ENCODE measurements around the gene MAST4. TPM values are rescaled to one million over a fixed set of nuclear protein-coding genes. Genes with fewer than 3 reads are reported as not detected.

The MAST4 gene
- polyA plus RNA-seq, 1 experiment: 4.0 TPM

DNA sequence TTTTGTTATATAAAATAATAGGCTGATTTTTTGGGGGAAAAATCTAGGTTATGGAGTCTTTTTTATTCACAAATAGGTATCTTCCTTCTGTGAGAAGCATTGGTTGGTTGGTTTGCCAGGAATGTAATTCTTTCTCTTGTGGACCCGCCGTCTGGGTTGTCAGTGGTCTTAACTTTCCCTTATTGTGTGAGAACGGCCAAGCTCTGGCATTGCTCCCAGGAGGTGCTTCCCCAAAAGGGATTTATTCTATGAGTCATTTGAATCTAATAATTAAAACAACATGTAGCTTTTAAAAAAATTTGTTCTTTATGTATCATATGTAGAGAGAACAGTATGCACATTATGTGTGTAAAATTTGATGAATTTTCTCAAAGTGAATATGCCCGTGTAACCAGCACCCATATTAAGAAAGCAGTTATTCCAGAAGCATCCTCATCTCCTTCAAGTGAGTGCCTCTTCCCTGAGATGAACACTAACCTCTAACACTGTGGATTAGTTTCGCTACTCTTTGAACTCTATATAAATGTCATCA is 114.4 kb downstream of the MAST4 start:
- TF ChIP-seq, protein P1, sequence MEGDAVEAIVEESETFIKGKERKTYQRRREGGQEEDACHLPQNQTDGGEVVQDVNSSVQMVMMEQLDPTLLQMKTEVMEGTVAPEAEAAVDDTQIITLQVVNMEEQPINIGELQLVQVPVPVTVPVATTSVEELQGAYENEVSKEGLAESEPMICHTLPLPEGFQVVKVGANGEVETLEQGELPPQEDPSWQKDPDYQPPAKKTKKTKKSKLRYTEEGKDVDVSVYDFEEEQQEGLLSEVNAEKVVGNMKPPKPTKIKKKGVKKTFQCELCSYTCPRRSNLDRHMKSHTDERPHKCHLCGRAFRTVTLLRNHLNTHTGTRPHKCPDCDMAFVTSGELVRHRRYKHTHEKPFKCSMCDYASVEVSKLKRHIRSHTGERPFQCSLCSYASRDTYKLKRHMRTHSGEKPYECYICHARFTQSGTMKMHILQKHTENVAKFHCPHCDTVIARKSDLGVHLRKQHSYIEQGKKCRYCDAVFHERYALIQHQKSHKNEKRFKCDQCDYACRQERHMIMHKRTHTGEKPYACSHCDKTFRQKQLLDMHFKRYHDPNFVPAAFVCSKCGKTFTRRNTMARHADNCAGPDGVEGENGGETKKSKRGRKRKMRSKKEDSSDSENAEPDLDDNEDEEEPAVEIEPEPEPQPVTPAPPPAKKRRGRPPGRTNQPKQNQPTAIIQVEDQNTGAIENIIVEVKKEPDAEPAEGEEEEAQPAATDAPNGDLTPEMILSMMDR (IDR thresholded peaks at IDR 0.05; ENCODE audit: insufficient read depth, low read depth, low read length): no peak
- H3K36me3 ChIP-seq (ENCODE audit: control insufficient read depth, insufficient read depth, low read length): no peaks in the 10 kb centered on the region
- no peak for DNase-seq (ENCODE audit: low read depth)
- POLR2A ChIA-PET: no interaction called here
- CTCF ChIA-PET: no interaction called here
- no peak overlapping the region for H3K4me3 ChIP-seq (ENCODE audit: low read depth, low read length)
- no peaks in the 10 kb centered on the region for H3K27me3 ChIP-seq (ENCODE audit: control insufficient read depth, insufficient read depth, low read length)

DNA sequence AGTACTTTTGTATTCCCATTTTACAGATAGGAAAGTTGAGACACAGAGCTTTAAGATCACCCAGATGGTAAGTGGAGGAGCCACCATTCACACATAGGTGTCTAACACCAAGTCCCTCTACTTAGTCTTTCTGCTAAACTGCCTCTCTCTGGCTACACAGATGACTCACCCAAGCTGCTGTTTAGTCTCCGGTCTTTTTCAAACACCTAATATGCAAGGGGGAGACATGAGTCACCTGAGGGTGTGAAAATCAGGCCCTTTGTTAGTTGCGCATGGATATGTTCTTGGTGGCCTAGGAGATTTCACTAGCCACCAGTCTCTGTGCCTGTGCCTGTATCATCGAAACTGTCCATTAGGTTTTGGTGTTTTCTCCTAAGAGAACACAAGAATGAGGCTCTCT is 117.8 kb downstream of the MAST4 start:
- ChIA-PET CTCF (interaction anchor here (0.9 kb wide), 1 partner anchor 10 kb away, joined by 4 read pairs; no protein-coding TSS in a partner anchor), POLR2A (no interaction called here)
- Histone ChIP-seq H3K4me3 (ENCODE audit: low read depth, low read length) (no peak overlapping the region), H3K36me3 (ENCODE audit: control insufficient read depth, insufficient read depth, low read length) (no peaks in the 10 kb centered on the region), H3K27me3 (ENCODE audit: control insufficient read depth, insufficient read depth, low read length) (no peaks in the 10 kb centered on the region)
- TF ChIP-seq, protein P1 (IDR thresholded peaks at IDR 0.05; ENCODE audit: insufficient read depth, low read depth, low read length): no peak
- DNase-seq (ENCODE audit: low read depth): no peak

DNA sequence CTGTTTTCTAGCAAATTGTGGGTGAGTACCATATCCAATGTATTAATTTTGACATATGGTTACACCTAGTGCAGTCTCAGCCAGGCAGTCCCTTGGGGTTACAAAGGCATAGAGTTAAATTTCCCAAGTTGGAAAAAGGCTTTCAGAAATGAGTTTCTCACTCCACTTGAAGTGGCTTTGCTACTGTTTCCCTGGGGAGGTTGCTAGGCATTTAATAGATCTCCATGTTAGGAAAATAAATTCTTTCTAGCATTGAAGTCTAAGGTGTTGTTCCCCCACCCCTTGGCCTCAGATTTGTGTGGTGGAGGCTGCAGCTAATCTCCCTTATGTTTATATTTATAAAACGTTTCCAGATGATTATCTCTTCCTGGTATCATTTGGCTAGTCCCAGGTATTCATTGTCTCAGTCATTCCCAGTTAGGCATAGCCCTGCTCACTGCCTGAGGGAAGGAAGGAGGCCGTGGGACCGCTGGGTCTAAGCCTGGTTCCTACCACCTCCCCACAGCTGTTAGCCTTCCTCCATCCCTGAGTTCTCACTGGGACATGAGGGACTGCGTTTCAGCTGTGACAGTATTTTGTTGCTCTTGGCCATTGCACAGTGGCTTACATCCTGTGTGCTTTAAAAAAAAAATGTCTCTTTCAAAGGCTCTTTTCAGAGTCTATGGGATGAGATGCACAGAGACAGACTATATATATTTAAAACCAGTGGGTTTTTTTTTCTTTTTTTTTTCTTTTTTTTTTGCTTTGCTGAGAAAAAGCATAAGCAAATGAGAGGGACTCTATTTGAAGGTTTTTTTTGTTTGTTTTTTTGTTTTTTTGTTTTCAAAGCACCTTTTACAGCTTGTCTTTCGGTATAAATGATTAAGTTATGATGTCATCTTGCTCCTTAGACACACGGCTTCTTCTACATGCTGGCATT is 121.5 kb downstream of the MAST4 start:
- Histone ChIP-seq H3K36me3 (ENCODE audit: control insufficient read depth, insufficient read depth, low read length) (no peaks in the 10 kb centered on the region), H3K4me3 (ENCODE audit: low read depth, low read length) (no peak overlapping the region), H3K27me3 (ENCODE audit: control insufficient read depth, insufficient read depth, low read length) (no peaks in the 10 kb centered on the region)
- ChIA-PET POLR2A (no interaction called here), CTCF (no interaction called here)
- DNase-seq (ENCODE audit: low read depth): no peak
- TF ChIP-seq, protein P1 (IDR thresholded peaks at IDR 0.05; ENCODE audit: insufficient read depth, low read depth, low read length): no peak

DNA sequence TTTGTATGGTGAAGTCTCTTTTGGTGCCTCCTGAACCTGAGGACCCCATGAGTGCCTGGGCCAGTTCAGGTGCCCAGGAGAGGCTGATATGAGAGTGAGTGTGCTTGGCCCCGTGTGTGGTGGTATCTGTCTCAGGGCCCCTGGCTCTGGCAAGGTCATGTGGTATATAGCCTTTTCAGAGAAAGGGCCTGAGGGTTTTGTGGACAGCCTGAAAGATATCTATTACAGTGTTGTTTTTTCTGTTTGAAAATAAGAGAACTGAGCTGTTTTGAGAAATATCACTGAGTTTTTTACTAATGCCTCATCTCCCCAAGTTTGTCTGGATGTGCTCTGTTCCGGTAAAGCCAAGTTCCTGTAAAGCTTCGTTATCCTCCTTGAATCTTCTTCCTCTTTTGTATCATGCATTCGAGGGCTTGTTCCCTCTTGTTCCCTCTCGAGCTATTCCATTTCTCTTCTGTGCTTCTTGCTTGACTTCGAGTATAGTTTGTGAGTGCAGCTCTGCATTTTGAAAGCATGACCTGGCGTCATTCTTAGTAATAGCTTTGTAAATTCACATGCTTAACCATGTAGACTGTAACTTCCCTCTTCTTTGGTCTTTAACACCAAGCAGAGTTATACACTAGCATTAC is 122.3 kb downstream of the MAST4 start:
- Histone ChIP-seq H3K36me3 (ENCODE audit: control insufficient read depth, insufficient read depth, low read length) (no peaks in the 10 kb centered on the region), H3K27me3 (ENCODE audit: control insufficient read depth, insufficient read depth, low read length) (no peaks in the 10 kb centered on the region), H3K4me3 (ENCODE audit: low read depth, low read length) (no peak overlapping the region)
- TF ChIP-seq, protein P1 (IDR thresholded peaks at IDR 0.05; ENCODE audit: insufficient read depth, low read depth, low read length): no peak
- DNase-seq (ENCODE audit: low read depth): no peak
- CTCF ChIA-PET: no interaction called here
- POLR2A ChIA-PET: no interaction called here

DNA sequence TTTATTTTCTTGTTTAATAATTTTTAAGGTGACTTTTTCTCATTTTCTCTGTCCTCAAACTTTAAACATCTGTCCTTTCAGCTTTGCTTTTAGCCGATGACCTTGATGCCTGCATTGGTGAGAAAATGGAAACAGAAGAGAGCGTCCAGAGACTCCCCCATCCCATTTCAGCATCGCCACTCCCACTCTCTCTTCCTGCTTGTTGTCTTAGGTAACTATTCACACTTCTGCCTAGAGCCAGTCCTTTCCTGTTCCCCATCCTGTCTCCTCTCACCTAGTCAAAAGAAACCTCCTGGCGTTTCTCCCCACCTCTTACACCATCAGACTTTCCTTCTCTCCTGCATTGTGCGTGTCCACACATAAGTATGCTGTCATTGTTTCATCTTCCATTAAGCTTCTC is 124.6 kb downstream of the MAST4 start:
- POLR2A ChIA-PET: no interaction called here
- TF ChIP-seq, protein P1 (IDR thresholded peaks at IDR 0.05; ENCODE audit: insufficient read depth, low read depth, low read length): no peak

More for the DNA sequence above, 124.6 kb downstream of the MAST4 start:
- Histone ChIP-seq H3K36me3 (ENCODE audit: control insufficient read depth, insufficient read depth, low read length) (no peaks in the 10 kb centered on the region), H3K4me3 (ENCODE audit: low read depth, low read length) (no peak overlapping the region), H3K27me3 (ENCODE audit: control insufficient read depth, insufficient read depth, low read length) (no peaks in the 10 kb centered on the region)
- CTCF ChIA-PET: no interaction called here
- no peak for DNase-seq (ENCODE audit: low read depth)

Measured in BJ (cell line).